Pons (tissue), 1 donor: ENCODE data around the gene GXYLT1.
"Not testable (repeated sequence)": the region's sequence is repeated elsewhere in the genome, so short reads cannot be mapped to it uniquely, and the experiment has no call there.

Source experiments
- DNase-seq: peaks from one replicate; pipeline ENCODE4 v3.0.0-alpha.2; 2016; ENCODE audit warnings: low spot score

Gene GXYLT1, protein sequence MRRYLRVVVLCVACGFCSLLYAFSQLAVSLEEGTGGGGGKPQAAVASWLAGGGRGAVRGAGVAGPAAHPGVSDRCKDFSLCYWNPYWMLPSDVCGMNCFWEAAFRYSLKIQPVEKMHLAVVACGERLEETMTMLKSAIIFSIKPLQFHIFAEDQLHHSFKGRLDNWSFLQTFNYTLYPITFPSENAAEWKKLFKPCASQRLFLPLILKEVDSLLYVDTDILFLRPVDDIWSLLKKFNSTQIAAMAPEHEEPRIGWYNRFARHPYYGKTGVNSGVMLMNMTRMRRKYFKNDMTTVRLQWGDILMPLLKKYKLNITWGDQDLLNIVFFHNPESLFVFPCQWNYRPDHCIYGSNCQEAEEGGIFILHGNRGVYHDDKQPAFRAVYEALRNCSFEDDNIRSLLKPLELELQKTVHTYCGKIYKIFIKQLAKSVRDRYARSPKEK

GRCh38 chr12:42144408-42145196, at the start of gene GXYLT1:
Gene GXYLT1 (minus strand): TSS chr12:42144874. CDS start chr12:42144646, 228 bp downstream.
- DNase-seq = peak; percentile 89

- no peak for DNase-seq
These were observed 48.0 kb upstream of the GXYLT1 start for GRCh38 chr12:42192686-42193085.

DNA sequence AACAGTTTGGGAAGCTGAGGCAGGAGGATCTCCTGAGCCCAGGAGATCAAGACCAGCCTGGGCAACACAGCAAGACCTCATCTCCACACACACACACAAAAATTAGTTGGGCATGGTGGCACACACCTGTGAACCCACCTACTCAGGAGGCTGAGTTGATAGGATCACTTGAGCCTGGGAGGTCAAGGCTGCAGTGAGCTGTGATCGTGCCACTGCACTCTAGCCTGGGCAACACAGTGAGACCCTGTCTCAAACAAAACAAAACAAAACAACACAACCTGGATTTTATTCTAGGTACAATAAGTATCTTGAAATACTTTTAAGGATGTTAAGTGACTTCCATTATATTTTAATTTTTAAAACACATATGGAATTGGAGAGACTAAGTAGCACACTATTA, 47.6 kb upstream of the GXYLT1 start:
- no peak for DNase-seq

DNA sequence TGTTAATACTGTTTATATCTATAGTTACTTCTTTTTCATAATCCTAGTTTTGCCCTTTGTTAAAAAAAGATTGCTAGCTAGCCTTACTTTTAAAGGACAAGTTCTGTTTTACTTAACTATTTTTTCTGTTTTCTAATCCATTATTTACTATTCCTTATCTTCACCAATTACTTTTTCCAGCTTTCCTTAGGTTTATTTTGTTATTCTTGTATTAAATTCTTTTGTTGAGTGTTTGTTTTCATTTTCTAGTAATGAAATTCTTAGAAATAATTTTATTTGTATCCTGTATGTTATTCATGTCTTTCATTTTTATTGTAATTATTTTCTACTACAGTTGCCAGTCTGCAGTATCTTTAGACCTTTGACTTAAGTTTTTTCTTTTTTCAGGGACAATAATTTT, 45.7 kb upstream of the GXYLT1 start:
- no peak for DNase-seq

GRCh38 chr12:42188275-42188674, 43.6 kb upstream of the GXYLT1 start:
- not testable (repeated sequence) for DNase-seq

DNA sequence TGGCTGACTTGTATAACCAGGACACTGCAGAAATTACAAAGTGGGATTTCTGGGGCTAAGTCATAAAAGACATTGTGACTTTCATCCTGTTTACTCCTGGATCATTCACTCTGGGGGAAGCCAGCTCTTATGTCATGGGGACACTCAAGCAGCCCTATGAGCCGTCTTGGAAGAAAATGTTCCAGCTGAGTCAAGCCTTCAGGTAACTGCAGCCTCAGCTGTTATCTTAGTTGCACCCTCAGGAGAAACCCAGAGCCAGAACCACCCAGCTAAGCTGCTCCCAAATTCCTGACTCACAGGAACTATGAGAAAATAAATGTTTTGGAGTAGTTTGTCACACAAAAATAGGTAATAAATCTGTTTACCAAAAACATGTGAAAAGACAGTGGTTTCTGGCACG, 43.1 kb upstream of the GXYLT1 start:
- DNase-seq = peak; percentile 12

GRCh38 chr12:42186793-42187192, 42.1 kb upstream of the GXYLT1 start:
- DNase-seq = no peak

DNA sequence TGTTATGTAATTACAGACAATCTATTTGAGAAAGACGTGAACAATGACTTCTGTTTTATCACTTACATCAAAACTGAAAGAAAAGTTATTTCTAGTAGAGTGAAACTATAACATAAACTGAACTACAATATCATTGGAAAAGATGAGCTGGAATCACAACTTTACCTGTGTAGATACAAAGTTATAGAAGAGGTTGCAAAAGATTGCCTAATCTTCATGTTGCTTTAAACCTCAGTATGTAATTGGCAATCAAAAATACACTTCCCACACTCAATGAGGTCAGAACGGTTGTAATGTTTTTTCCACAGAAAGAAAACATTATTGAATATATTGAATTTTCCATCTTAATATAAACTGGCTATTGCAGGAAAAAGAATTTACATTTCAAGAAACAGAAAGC, 37.7 kb upstream of the GXYLT1 start:
- DNase-seq = no peak

DNA sequence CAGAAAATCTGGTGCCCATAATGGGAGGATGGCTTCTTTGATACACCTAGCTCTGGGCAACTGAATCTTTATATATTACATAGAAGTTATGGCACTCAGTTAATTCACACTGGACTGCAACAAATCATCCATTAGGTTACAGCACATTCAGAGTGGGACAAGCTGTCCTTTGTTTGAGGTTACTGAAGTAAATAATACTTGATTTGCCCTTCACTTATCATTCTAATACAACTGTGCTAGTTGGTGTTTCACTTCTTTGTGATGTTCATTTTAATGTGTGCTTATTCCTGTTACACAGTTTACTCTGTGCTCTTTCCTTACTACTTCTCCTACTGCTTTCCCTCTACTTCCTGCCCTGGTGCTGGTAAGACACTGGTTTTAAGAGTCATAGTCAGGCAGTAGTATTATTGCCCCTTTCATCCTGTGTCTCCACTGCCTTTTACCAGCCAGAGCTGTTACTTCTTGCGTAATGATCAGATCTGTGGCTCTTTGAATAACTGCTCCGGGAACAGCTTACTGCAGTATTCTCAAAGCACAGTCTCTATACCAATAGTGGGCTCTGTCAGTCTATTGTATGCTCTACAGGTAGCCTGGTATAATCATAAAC, 36.4 kb upstream of the GXYLT1 start:
- peak; percentile 12 for DNase-seq

DNA sequence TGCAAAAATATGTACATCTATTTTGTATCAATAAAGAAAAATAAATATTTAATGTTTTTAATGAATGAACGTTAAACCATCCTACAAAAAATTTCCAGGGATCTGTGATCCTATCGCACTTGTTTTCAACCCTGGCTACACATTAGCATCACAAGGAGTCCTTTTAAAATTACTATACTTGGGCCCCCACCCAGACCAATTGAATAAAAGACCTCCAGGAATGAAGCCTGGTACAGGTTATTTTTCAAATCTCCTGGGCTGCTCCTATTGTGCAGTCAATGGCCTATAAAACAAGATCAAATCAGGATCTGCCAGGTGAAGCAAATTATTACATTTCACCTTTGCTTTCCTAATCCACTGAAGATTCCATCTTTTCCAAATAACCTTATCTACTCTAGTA, 33.4 kb upstream of the GXYLT1 start:
- DNase-seq = no peak

- DNase-seq = no peak
These were observed 30.3 kb upstream of the GXYLT1 start for GRCh38 chr12:42174978-42175377.

DNA sequence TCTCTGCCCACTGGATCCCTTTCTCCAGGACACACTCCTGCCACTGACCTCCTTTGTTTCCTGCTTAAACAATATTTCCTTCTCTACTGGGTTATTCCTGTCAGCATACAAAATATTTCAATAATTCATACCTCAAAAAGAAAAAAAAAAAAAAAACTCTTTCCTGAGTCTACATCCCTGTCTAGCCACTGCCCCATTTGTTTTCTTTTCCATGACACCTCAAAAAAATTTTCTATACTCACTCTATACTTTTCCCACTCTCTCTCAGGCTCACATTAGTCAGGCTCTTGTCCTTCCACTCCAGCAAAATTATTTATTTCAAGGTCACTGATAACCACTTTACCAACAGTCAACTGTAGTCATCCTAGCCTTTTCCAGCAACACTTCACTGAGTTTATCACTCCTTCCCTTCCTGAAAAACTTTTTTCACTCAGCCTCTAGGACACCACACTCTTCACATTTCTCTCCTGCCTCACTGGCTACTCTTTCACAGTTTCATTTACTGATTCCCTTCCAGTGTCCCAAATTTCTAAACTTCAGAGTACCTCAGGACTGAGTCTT, 29.4 kb upstream of the GXYLT1 start:
- DNase-seq = no peak

- no peak for DNase-seq
These were observed 28.0 kb upstream of the GXYLT1 start for GRCh38 chr12:42172441-42173210.

- no peak for DNase-seq
These were observed 23.0 kb upstream of the GXYLT1 start for GRCh38 chr12:42167711-42168110.

DNA sequence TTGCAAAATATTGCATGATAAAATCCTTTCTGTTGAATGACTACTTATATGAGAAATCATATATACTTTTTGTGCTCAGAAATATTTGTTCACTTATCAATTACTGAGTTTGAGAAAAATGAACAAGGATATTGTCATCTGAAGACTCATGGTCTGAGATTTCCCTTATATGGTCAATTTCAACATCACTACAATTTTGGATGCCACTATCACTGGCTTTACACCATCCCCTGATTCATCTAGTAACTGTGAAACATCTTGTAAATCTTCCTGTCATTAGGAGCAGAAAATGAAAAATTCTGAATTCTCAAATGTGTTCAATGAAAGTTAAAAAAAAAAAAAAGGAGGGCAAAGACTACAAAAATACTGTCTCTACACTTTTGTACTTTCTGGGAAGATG, 21.8 kb upstream of the GXYLT1 start:
- DNase-seq = no peak

- no peak for DNase-seq
These were observed 19.2 kb upstream of the GXYLT1 start for GRCh38 chr12:42163913-42164312.

GRCh38 chr12:42162965-42163364, 18.3 kb upstream of the GXYLT1 start:
- no peak for DNase-seq

GRCh38 chr12:42162193-42162592, 17.5 kb upstream of the GXYLT1 start:
- DNase-seq = no peak

DNA sequence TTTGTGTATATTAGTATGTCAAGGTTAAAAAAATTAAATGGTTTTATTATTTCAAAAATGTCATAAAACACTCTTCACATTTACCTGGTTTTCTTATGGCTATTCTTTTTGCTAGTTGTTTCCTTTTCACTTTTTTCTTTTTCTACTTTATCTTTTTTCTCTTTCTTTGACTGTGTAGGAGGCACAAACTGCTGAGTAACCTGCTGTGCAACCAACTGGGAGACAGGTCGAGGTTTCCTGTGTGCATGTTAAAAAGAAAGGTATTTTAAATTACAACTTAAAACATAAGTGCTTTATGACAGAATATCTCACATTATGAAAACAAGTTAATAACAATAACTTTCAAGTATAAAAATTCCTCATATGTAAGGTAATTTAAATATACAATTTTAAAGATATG, 16.9 kb upstream of the GXYLT1 start:
- DNase-seq = no peak

DNA sequence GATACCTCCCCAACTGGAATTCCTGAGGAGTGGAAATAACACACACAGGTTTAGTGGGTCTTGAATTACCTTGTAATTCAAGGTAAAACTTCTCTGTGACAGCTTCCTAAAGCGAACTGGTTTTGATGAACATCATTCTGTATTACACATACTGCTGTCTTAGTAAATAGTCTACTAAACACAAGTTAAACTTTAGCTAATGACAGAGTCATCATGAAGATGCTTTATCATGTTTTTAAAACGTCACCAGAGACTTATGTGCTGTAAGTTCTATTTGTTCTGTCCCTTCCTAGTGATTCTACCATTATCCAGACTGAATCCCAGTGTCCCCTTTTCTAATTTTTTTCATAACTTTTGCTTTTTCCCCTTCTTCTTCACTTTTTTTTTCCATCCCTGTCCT, 11.6 kb upstream of the GXYLT1 start:
- DNase-seq = no peak

- DNase-seq = no peak
These were observed 1.0 kb upstream of the GXYLT1 start for GRCh38 chr12:42145552-42146215.
